Keratinocyte (primary cell): ENCODE data around the gene CXCL16.

Experiments
- CTCF ChIP-seq, 3 experiments: IDR thresholded peaks in 1 of 3; conservative IDR thresholded peaks in 1 of 3; optimal IDR thresholded peaks in 1 of 3; 2 replicates in 2 of 3; 3 replicates in 1 of 3; pipeline versions ENCODE3 to v1.5.1; 2011; ENCODE audit warnings: low read length in 3 of 3, mild to moderate bottlenecking in 3 of 3, moderate library complexity in 2 of 3, control low read depth in 1 of 3, inconsistent platforms in 1 of 3; ENCODE audit not compliant: insufficient read depth in 2 of 3; ENCODE audit errors: extremely low read depth in 1 of 3
- EZH2 ChIP-seq: IDR thresholded peaks from one replicate; pipeline ENCODE4 v1.6.1; 2012; ENCODE audit warnings: inconsistent platforms, mild to moderate bottlenecking, low read length, moderate library complexity

- TF ChIP-seq CTCF (optimal IDR thresholded peaks at IDR 0.05 in 1 of 3, IDR thresholded peaks at IDR 0.05 in 1 of 3, conservative IDR thresholded peaks at IDR 0.05 in 1 of 3; ENCODE audit: extremely low read depth in 1 of 3, insufficient read depth in 2 of 3, low read length in 3 of 3) (no peak), EZH2 (no peak)
These were observed 28.6 kb upstream of the CXCL16 start for GRCh38 chr17:4768298-4768697.
